PC-9 (cell line): ENCODE measurements around the gene CDKN2B.

Experiments
- EZH2 ChIP-seq: fragments of 200-600 bp; sonication (generic); IDR thresholded peaks from 2 replicates; pipeline ENCODE4 v1.8.0; 2017; ENCODE audit warnings: antibody characterized with exemption, low read depth
- TF ChIP-seq, protein P1 (sequence below): fragments of 200-600 bp; sonication (generic); conservative IDR thresholded peaks from 2 replicates; pipeline ENCODE4 v1.6.1; 2017; ENCODE audit warnings: mixed run types, antibody characterized with exemption, mild to moderate bottlenecking, moderate library complexity

- TF ChIP-seq, protein P1, sequence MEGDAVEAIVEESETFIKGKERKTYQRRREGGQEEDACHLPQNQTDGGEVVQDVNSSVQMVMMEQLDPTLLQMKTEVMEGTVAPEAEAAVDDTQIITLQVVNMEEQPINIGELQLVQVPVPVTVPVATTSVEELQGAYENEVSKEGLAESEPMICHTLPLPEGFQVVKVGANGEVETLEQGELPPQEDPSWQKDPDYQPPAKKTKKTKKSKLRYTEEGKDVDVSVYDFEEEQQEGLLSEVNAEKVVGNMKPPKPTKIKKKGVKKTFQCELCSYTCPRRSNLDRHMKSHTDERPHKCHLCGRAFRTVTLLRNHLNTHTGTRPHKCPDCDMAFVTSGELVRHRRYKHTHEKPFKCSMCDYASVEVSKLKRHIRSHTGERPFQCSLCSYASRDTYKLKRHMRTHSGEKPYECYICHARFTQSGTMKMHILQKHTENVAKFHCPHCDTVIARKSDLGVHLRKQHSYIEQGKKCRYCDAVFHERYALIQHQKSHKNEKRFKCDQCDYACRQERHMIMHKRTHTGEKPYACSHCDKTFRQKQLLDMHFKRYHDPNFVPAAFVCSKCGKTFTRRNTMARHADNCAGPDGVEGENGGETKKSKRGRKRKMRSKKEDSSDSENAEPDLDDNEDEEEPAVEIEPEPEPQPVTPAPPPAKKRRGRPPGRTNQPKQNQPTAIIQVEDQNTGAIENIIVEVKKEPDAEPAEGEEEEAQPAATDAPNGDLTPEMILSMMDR: no peak
- no peak for TF ChIP-seq EZH2
Measured at GRCh38 chr9:21974343-21974721, 34.8 kb downstream of the CDKN2B start.
